GM19328 (cell line): Measurements from ENCODE around the gene LGALS12.
"Not testable (repeated sequence)": the region's sequence is repeated elsewhere in the genome, so short reads cannot be mapped to it uniquely, and the experiment has no call there.

Experiments
- ATAC-seq: cut with Tn5 transposase; IDR thresholded peaks from one replicate; pipeline ENCODE4 v1.9.1; 2021; ENCODE audit warnings: mild to moderate bottlenecking, moderate library complexity; ENCODE audit not compliant: unreplicated experiment

Gene LGALS12

DNA sequence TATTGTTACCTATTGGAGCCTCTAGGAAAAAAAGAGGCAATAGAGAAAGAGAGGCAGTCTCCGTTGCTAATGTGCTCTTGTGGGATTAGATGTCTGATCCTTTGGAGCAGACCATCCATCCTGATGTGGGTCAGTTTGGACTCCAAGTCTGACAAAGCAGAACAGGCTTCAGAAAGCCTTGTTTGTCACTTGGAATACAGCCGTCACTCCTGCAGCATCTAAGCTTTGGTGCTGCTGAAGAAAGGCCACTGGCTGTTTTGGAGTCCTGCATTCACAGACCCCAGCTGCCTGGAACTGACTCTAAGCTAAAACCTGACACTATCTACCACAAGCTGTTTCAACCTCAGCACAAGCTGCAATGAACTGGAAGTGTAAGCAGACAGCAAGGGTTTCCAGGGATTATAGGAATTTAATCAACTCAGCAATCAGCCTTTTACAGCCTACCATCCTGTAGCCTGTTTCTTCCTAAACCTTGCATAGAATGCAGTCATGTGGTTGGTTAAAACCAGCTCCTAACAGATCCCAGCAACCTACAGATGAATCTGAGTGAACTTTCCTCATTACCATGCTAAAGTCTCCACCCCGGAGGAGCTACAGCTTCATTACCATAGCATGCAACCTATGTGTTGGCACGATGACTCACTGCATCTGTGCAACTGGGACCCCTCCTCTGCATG, 27.1 kb downstream of the LGALS12 start:
- ATAC-seq: no peak

DNA sequence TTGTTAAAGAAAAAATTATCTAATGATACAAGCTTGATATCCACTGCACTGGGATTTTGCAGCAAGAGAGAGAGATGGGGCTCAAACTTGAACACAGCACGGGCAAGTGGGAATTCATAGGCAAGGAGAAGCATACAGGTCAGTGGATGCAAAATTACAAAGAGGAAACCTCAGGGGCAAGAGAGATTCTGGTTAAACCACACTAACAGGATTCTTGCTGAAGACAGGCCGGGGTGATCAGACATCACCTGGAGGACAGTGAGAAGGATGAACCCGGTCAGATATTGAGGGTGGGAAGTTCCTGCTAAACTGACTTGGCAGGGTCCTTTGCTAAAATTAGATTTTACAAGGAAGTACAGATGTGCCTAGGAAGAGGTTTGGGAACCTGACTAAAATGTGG, 28.2 kb downstream of the LGALS12 start:
- ATAC-seq: no peak

DNA sequence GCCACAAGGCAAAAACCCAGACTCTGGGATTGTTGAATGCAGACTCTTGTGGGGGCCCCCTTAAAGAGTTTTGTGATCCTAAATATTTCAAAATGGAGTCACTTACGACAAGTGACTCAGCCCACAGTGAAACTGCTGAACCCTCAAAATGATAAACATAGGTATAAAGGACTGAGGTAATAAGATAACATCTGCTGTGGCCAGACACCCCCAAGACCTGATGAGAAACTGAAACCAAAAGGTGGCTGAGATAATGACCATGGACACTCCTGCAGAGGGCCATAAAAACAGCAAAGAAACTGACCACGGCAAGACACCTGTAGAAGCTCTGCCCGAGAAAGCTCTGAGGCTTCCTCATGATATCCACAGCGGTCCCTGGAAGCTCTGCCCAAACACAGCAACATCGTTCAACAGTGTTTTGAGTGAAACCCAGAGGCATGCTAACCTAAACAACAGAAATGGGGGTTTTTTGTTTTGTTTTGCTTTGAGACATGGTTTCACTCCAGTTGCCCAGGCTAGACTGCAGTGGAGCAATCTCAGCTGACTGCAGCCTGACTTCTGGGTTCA, 29.1 kb downstream of the LGALS12 start:
- no peak for ATAC-seq

GRCh38 chr11:63535734-63536133, 29.9 kb downstream of the LGALS12 start:
- no peak for ATAC-seq

DNA sequence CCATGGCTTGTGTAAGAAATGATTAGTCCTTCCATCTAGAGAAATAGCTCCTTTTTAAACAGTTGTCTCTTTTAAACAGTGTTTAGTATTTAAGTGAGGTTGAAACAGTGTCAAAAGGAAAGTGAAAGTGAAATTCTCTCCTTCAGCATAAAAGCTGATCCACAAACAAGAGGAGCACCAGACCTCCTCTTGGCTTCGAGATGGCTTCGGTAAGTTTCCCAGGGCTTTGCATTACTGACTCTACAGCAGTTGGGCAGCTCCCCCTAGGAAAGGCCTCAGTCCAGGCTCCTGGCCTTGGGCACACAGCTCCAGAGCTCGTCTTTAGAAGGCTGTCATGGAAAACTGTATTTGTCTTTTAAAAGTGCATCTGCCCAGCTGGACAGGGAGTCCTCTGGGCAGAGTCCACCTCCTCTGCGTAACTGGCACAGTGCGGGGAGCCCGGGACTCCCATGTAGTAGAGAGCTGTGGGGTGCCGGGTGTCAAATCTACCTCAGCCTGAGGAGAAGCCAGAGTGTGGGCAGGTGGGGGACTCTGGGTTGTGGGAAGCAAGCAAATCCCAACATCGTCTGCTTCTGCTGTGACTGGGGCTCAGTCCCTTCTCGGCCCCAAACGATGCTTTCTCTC, 30.9 kb downstream of the LGALS12 start, which contains the start of gene PLAAT4:
Gene PLAAT4, plus strand, starts transcription at position 140 of the 624 bp plus-strand sequence. Its CDS starts 61 bp downstream, at position 201.
- ATAC-seq: no peak

DNA sequence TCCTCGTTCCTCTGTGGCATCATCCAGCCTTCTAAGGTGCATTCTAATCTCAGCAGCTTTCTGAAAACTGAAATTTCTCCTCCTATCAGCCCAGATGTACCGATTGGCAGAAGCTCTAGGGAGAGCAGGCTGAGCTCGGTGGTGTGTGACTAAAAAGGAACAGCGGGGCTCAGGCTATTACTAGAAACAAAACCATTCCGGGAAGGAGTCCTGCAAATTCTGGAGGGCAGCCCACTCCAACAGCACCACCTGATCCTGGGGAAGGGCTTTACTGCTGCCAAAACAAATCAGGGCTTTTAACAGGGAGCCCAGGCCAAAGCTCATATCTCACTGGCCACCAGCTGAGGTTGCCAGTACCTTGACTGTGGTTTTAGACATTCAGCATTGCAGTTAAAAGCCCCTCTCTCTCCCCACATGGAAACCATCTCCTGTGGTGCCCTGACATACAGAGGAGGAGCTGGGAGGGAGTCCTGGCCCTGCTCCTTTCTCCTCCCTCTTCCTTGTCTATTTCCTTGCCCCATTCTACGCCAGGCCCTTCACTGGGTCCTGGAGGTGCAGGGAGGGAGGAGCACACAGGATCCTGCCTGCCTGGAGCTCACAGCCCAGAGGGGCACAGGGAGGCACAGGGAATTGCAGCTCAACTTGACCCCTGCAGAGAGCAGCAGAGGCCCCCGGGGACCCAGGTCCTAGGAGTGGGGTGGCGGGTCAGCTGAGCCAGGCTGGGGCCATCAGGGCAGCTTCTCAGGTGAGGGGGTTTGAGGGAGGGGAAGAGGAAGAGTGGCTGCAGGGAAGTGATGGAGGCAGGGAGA, 31.6 kb downstream of the LGALS12 start:
- no peak for ATAC-seq

DNA sequence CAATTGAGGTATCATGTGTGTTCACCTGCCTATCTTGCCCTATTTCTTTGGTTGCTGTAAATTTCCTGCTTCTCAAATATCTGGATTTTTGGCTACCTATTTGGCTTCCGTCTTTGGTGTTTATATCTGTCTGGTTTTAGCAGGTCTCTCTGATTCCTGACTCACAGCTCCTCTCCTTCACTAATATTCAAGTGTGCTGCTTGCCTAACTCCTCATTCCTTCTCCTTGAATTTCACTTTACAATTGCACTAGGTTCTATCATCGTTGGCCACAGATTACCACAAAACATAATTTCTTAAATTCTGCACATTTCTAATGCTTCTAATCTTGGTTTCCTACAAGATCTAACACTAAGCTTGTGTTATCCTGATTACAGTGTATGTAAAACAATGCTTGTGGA, 36.6 kb downstream of the LGALS12 start:
- ATAC-seq: not testable (repeated sequence)

- ATAC-seq: no peak
Observed at GRCh38 chr11:63543711-63544110, 37.8 kb downstream of the LGALS12 start.

DNA sequence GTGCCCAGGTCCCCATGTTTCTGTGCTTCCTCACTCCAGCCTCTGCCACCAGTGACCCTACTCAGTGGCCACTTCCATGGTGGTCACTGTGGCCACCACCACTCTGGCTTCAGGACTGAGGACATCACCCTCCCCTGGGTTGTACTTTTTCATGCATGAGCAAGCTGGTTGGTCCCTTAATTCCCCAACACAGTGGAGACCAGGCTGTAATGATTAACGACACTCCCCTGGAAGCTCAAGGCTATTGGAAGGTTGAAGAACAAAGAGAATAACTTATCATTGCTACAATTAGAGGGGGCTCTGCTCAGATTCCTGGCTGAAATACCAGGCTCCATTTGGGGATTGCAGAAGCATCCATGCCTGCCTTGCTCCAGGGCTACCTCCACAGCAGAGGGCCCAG, 41.2 kb downstream of the LGALS12 start:
- ATAC-seq: no peak

- ATAC-seq: no peak
Observed at GRCh38 chr11:63548178-63548577, 42.3 kb downstream of the LGALS12 start.

GRCh38 chr11:63549411-63549810, 43.5 kb downstream of the LGALS12 start:
- ATAC-seq: no peak

DNA sequence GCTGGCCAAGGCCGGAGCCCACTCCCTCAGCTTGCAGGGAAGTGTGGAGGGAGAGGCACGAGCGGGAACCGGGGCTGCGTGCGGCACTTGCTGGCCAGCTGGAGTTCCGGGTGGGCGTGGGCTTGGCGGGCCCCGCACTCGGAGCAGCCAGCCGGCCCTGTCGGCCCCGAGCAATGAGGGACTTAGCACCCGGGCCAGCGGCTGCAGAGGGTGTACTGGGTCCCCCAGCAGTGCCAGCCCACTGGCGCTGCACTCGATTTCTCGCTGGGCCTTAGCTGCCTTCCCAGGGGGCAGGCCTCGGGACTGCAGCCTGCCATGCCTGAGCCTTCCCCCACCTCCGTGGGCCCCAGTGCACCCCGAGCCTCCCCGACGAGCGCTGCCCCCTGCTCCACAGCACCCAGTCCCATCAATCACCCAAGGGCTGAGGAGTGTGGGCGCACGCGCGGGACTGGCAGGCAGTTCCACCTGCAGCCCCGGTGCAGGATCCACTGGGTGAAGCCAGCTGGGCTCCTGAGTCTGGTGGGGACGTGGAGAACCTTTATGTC, 44.3 kb downstream of the LGALS12 start:
- not testable (repeated sequence) for ATAC-seq

- ATAC-seq: no peak
Observed at GRCh38 chr11:63551091-63551888, 45.4 kb downstream of the LGALS12 start.

DNA sequence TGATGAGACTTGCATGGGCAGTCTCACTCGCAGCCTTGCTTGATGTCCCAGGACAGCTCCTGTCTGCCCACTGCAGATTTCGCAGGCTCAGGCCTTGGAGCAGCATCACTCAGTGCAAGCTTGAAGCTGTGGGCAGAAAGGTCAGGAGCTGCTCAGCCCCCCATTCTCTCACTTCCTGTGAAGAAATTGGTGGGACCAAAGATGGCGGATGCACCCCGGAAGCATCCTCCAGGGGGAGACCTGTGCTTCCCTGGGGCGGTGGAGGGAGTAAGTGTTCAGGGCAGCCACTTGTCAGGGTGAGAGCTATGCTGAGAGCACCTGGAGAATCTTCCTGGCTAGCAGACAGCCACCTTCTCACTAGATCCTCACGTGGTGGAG, 46.0 kb downstream of the LGALS12 start:
- no peak for ATAC-seq

- ATAC-seq: no peak
Observed at GRCh38 chr11:63552921-63553320, 47.0 kb downstream of the LGALS12 start.

GRCh38 chr11:63553759-63554158, 47.9 kb downstream of the LGALS12 start:
- ATAC-seq: no peak

DNA sequence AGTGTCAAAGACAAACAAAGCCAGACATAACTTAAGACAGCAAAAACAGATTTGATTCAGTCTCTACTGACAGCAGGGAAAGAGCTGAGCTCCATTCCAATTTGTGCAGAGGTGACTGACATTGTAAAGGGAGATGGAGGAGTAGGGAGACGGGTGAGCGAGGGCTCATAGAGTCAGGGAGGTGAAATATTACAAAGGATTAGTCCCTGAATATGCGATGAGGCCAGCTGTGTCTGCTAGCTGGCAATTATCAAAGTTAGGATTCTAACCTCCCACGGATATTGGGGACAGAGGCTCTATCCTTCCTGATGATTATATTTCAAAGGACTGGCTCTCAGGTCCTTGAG, 49.0 kb downstream of the LGALS12 start:
- ATAC-seq: no peak

DNA sequence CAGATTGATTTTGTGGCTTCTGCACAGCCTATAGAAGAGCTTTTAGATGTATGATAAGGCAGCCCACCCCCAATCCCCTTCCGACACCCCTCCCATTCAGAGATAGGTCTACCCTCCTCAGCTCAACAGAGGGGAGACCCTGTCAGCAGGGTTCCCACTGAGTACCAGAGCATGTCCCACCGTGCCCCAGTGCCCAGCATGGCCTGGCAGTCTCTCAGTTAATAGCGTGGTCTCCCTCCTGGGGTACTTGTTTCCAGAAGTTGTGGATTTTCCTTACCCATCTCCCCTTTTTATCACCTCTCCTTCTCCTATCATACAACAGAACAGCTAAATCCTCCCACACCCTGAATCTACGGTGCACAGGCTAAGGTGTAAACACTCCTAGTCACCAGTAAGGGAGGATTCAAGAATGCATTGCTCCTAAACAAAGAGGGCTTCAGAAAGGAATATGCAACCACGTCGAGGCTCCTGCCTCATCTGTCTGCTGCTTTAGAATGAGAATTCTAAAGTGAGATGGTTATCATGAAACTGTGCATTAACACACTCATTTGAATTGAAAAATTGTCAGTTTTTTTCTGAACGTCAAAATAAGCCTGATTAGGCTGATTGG, 50.6 kb downstream of the LGALS12 start:
- no peak for ATAC-seq

- no peak for ATAC-seq
Observed at GRCh38 chr11:63557570-63557969, 51.7 kb downstream of the LGALS12 start.
